Mesenchymal stem cell (in vitro differentiated cells and primary cell): ENCODE results near the gene MYO10.

Experiments
- DNase-seq: peaks from one replicate; pipeline ENCODE4 v3.0.0-alpha.2; 2013
- H2AFZ ChIP-seq: one replicate; pipeline ENCODE4 v1.6.1; 2013; ENCODE audit warnings: low read depth, mild to moderate bottlenecking, control low read depth, inconsistent platforms, low read length, moderate library complexity
- H2AK5ac ChIP-seq: 2 replicates; pipeline ENCODE4 v1.6.1; 2013; ENCODE audit warnings: low read length, moderate library complexity, mild to moderate bottlenecking, inconsistent platforms; ENCODE audit not compliant: severe bottlenecking
- H2BK120ac ChIP-seq: one replicate; pipeline ENCODE4 v1.6.1; 2013; ENCODE audit warnings: low read depth, mild to moderate bottlenecking, inconsistent platforms, low read length, moderate library complexity
- H2BK12ac ChIP-seq, 2 experiments: one replicate each; pipeline ENCODE4 v1.6.1; 2013; ENCODE audit warnings: inconsistent platforms in 2 of 2, low read length in 2 of 2, mild to moderate bottlenecking in 2 of 2, moderate library complexity in 2 of 2, control low read depth in 1 of 2
- H2BK15ac ChIP-seq: one replicate; pipeline ENCODE4 v1.6.1; 2013; ENCODE audit warnings: mild to moderate bottlenecking, low read depth, inconsistent platforms; ENCODE audit not compliant: poor library complexity, severe bottlenecking
- H2BK5ac ChIP-seq: 2 replicates; pipeline ENCODE4 v1.6.1; 2013; ENCODE audit warnings: low read depth, mild to moderate bottlenecking, low read length, control low read depth, inconsistent platforms; ENCODE audit not compliant: poor library complexity, severe bottlenecking
- H3K14ac ChIP-seq, 2 experiments: one replicate each; pipeline ENCODE4 v1.6.1; 2013; ENCODE audit warnings: inconsistent platforms in 2 of 2, low read length in 2 of 2, control low read depth in 1 of 2, mild to moderate bottlenecking in 1 of 2, moderate library complexity in 1 of 2
- H3K18ac ChIP-seq, 2 experiments: one replicate each; pipeline ENCODE4 v1.6.1; 2013; ENCODE audit warnings: inconsistent platforms in 2 of 2, low read length in 2 of 2, control low read depth in 1 of 2, low read depth in 1 of 2, mild to moderate bottlenecking in 1 of 2
- H3K23ac ChIP-seq, 2 experiments: one replicate each; pipeline ENCODE4 v1.6.1; 2013; ENCODE audit warnings: inconsistent platforms in 2 of 2, low read length in 2 of 2, mild to moderate bottlenecking in 2 of 2, moderate library complexity in 2 of 2, control low read depth in 1 of 2
- H3K27ac ChIP-seq: 2 replicates; pipeline ENCODE4 v1.5.1; 2013; ENCODE audit warnings: mild to moderate bottlenecking, moderate library complexity, low read length, control low read depth, inconsistent platforms; ENCODE audit not compliant: poor library complexity, severe bottlenecking
- H3K27me3 ChIP-seq, 2 experiments: 2 replicates each; pipeline versions ENCODE4 v1.6.1 to v1.7.0; 2013; ENCODE audit warnings: low read length in 2 of 2, mild to moderate bottlenecking in 2 of 2, moderate library complexity in 2 of 2, control low read depth in 1 of 2, inconsistent platforms in 1 of 2; ENCODE audit not compliant: control insufficient read depth in 1 of 2, insufficient read depth in 1 of 2
- H3K36me3 ChIP-seq, 2 experiments: 2 replicates each; pipeline versions ENCODE4 v1.6.1 to v1.7.0; 2013; ENCODE audit warnings: low read length in 2 of 2, control low read depth in 1 of 2, inconsistent platforms in 1 of 2, low read depth in 1 of 2, mild to moderate bottlenecking in 1 of 2; ENCODE audit not compliant: insufficient read depth in 2 of 2, control insufficient read depth in 1 of 2
- H3K4ac ChIP-seq, 2 experiments: one replicate each; pipeline ENCODE4 v1.6.1; 2013; ENCODE audit warnings: inconsistent platforms in 2 of 2, low read length in 2 of 2, mild to moderate bottlenecking in 2 of 2, moderate library complexity in 2 of 2, control low read depth in 1 of 2, low read depth in 1 of 2
- H3K4me1 ChIP-seq: 2 replicates; pipeline ENCODE4 v1.6.1; 2013; ENCODE audit warnings: low read depth, low read length, control low read depth; ENCODE audit not compliant: control insufficient read depth, insufficient read depth
- H3K4me2 ChIP-seq: 2 replicates; pipeline ENCODE4 v1.6.1; 2013; ENCODE audit warnings: low read length, mild to moderate bottlenecking, inconsistent platforms; ENCODE audit not compliant: poor library complexity, severe bottlenecking
- H3K4me3 ChIP-seq, 2 experiments: 2 replicates each; pipeline versions ENCODE4 v1.5.1 to v1.7.0; 2013; ENCODE audit warnings: low read length in 2 of 2, mild to moderate bottlenecking in 2 of 2, control low read depth in 1 of 2, low read depth in 1 of 2; ENCODE audit not compliant: insufficient read depth in 1 of 2
- H3K79me1 ChIP-seq: replicated peaks from 2 replicates; pipeline ENCODE4 v1.6.1; 2013; ENCODE audit warnings: mild to moderate bottlenecking, control low read depth, low read length, inconsistent platforms; ENCODE audit not compliant: poor library complexity, severe bottlenecking
- H3K9ac ChIP-seq: 2 replicates; pipeline ENCODE4 v1.7.0; 2013; ENCODE audit warnings: mild to moderate bottlenecking, low read length, moderate library complexity
- H3K9me3 ChIP-seq: 2 replicates; pipeline ENCODE4 v1.7.0; 2013; ENCODE audit warnings: mild to moderate bottlenecking, low read length; ENCODE audit not compliant: control insufficient read depth
- H4K8ac ChIP-seq: one replicate; pipeline ENCODE4 v1.6.1; 2013; ENCODE audit warnings: inconsistent platforms, mild to moderate bottlenecking, low read length, moderate library complexity
- H4K91ac ChIP-seq: one replicate; pipeline ENCODE4 v1.6.1; 2013; ENCODE audit warnings: mild to moderate bottlenecking, low read length, inconsistent platforms
- WGBS: methylation state at CpG from one replicate; pipeline ENCODE4 v1.1.7; 2013; ENCODE audit warnings: mixed read lengths; 5-methylcytosine and 5-hydroxymethylcytosine counted together

Gene MYO10

DNA sequence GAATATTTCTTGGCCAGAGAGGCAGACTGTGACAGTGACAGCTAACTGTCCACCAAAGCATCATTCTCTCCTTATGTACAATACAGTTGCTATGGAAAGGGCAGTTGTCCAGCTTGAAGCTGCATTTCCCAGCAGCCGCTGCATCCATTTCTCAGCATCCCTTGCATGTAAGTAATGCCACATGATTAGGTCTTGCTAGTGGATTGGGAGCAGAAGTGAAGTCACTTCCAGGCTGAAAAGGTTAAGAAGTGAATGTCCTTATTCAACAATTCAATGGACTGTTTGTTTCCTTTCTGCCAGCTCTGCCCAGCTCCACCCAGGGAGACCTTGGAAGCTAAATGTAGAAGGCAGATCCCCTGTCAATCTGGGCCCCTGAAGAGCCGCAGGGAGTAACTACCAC, 293.2 kb downstream of the MYO10 start:
- no peak overlapping the region for H3K23ac ChIP-seq
- no peak overlapping the region for H3K4ac ChIP-seq
- no peak overlapping the region for H3K14ac ChIP-seq
- H2BK120ac ChIP-seq, result no peak overlapping the region
- no peak for DNase-seq
- no peak overlapping the region for H4K91ac ChIP-seq
- no peaks in the 10 kb centered on the region for H3K79me1 ChIP-seq
- H2BK5ac ChIP-seq, result no peak overlapping the region
- H3K27ac ChIP-seq, result no peak overlapping the region
- no peak overlapping the region for H3K18ac ChIP-seq
- peaks cover 7 to 13% of the 10 kb centered on the region in 2 experiments for H3K27me3 ChIP-seq
- H2AK5ac ChIP-seq, result no peak overlapping the region
- no peak overlapping the region for H2AFZ ChIP-seq
- H2BK15ac ChIP-seq, result no peak overlapping the region
- H3K9ac ChIP-seq, result no peak overlapping the region
- no peak overlapping the region for H3K4me3 ChIP-seq
- H3K4me1 ChIP-seq, result no peaks in the 10 kb centered on the region
- H3K9me3 ChIP-seq, result no peaks in the 10 kb centered on the region
- no peak overlapping the region for H2BK12ac ChIP-seq
- 90% methylated on average over 2 of the region's 2 CpGs for WGBS
- no peak overlapping the region for H4K8ac ChIP-seq
- H3K4me2 ChIP-seq, result no peak overlapping the region
- no peaks in the 10 kb centered on the region for H3K36me3 ChIP-seq

DNA sequence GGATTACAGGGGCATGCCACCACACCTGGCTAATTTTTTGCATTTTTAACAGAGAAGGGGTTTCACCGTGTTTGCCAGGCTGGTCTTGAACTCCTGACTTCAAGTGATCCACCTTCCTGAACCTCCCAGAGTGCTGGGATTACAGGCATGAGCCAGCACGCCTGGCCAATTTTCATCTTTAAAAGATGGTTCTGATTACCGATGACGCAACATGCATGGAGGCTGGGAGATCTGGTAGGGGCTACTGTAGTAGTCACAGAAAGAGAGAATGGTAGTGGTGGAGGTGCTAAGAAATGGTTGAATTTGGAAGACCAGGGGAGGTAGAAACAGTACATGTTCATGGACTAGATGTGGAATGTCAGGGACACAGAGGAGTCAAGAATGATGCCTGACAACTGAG, 296.9 kb downstream of the MYO10 start:
- no peak for DNase-seq
- Histone ChIP-seq H4K91ac (no peak overlapping the region), H3K4me2 (no peak overlapping the region), H3K9ac (no peak overlapping the region), H2BK5ac (no peak overlapping the region), H2AFZ (no peak overlapping the region), H3K36me3 (no peaks in the 10 kb centered on the region), H2BK15ac (no peak overlapping the region), H3K4me3 (no peak overlapping the region), H3K27ac (no peak overlapping the region), H3K27me3 (peaks cover 6 to 13% of the 10 kb centered on the region in 2 experiments), H3K79me1 (no peaks in the 10 kb centered on the region), H2AK5ac (no peak overlapping the region), H3K23ac (no peak overlapping the region), H2BK12ac (no peak overlapping the region), H4K8ac (no peak overlapping the region), H3K18ac (no peak overlapping the region), H3K4me1 (no peaks in the 10 kb centered on the region), H3K9me3 (no peaks in the 10 kb centered on the region), H3K14ac (no peak overlapping the region), H3K4ac (no peak overlapping the region), H2BK120ac (no peak overlapping the region)
- 89% methylated on average over 4 of the region's 4 CpGs for WGBS

DNA sequence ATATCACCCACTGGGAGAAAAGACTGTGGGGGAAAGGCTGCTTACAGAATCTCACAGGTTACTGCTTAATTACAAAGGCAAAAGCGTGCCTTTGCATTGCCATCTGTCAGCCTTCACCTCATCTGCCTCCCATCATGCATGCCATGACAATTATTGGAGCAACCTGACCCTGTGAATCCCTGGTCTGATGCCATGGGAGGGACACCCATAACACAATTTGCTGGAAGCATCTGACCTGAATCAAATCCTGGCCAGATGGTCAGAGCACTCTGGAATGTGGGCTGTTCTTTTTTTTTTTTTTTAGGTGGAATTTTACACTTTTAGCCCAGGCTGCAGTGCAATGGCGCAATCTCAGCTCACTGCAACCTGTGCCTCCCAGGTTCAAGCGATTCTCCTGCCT, 307.7 kb downstream of the MYO10 start:
- no peak overlapping the region for H4K91ac ChIP-seq
- H2BK5ac ChIP-seq, result no peak overlapping the region
- no peak overlapping the region for H3K4ac ChIP-seq
- H3K9ac ChIP-seq, result no peak overlapping the region
- no peak overlapping the region for H3K4me3 ChIP-seq
- no peak overlapping the region for H3K18ac ChIP-seq
- H3K4me2 ChIP-seq, result no peak overlapping the region
- H4K8ac ChIP-seq, result no peak overlapping the region
- no peaks in the 10 kb centered on the region for H3K79me1 ChIP-seq
- H2BK120ac ChIP-seq, result no peak overlapping the region
- H3K23ac ChIP-seq, result no peak overlapping the region
- peaks cover 0 to 51% of the 10 kb centered on the region in 2 experiments for H3K27me3 ChIP-seq
- no peak overlapping the region for H2BK12ac ChIP-seq
- no peak overlapping the region for H2AK5ac ChIP-seq
- H2AFZ ChIP-seq, result no peak overlapping the region
- WGBS, result 67% methylated on average over 3 of the region's 3 CpGs
- DNase-seq, result no peak
- H2BK15ac ChIP-seq, result no peak overlapping the region
- no peak overlapping the region for H3K14ac ChIP-seq
- no peaks in the 10 kb centered on the region for H3K9me3 ChIP-seq
- H3K36me3 ChIP-seq, result no peaks in the 10 kb centered on the region
- no peaks in the 10 kb centered on the region for H3K4me1 ChIP-seq
- H3K27ac ChIP-seq, result no peak overlapping the region

DNA sequence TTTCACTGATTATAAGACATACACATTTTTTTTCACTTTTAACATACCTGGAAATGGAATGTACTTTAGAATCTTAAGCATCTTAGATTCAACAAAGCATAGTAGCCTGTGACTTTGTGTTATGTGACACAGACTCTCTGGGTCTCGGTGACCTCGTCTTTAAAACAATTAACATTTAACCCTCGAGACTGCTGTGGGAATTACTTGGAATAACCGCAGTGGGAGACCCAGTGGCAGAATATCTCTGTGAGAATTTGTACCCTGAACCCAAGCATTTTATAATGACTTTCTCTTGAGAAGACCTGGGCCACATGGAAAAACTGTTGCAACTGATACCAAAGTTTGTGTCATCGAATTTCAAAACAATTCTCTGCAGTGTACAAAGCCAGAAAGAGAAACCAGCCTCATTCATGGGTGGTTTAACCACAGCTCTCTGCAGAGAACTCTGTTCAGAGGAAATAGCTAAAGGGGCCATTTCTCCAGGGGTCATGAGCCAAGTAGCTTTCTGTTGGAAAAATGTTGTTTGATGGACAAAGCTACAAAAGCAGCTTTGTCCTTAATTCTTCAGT, 309.3 kb downstream of the MYO10 start:
- H4K8ac ChIP-seq, result no peak overlapping the region
- no peak overlapping the region for H2AFZ ChIP-seq
- no peak overlapping the region for H2BK12ac ChIP-seq
- H3K14ac ChIP-seq, result no peak overlapping the region
- H3K9ac ChIP-seq, result no peak overlapping the region
- H3K4ac ChIP-seq, result no peak overlapping the region
- no peak overlapping the region for H3K4me2 ChIP-seq
- no peak overlapping the region for H3K27ac ChIP-seq
- no peak overlapping the region for H2AK5ac ChIP-seq
- H4K91ac ChIP-seq, result no peak overlapping the region
- WGBS, result 71% methylated on average over 5 of the region's 5 CpGs
- H3K4me3 ChIP-seq, result no peak overlapping the region
- H3K23ac ChIP-seq, result no peak overlapping the region
- H2BK15ac ChIP-seq, result no peak overlapping the region
- no peak overlapping the region for H2BK5ac ChIP-seq
- H3K4me1 ChIP-seq, result no peaks in the 10 kb centered on the region
- H3K9me3 ChIP-seq, result no peaks in the 10 kb centered on the region
- H3K18ac ChIP-seq, result no peak overlapping the region
- no peak overlapping the region for H2BK120ac ChIP-seq
- no peaks in the 10 kb centered on the region for H3K36me3 ChIP-seq
- no peaks in the 10 kb centered on the region for H3K79me1 ChIP-seq
- peaks cover 0 to 51% of the 10 kb centered on the region in 2 experiments for H3K27me3 ChIP-seq
- peak; percentile 15 for DNase-seq
